NCI-H146 treated with DMSO at 0.1 percent for 48 hours (cell line): ENCODE results near the gene PRKG1.

ENCODE experiments used
- DNase-seq: peaks from one replicate; lab custom pipeline; 2025; ENCODE audit not compliant: unreplicated experiment; lab: John Stamatoyannopoulos, UW

The PRKG1 gene

DNA sequence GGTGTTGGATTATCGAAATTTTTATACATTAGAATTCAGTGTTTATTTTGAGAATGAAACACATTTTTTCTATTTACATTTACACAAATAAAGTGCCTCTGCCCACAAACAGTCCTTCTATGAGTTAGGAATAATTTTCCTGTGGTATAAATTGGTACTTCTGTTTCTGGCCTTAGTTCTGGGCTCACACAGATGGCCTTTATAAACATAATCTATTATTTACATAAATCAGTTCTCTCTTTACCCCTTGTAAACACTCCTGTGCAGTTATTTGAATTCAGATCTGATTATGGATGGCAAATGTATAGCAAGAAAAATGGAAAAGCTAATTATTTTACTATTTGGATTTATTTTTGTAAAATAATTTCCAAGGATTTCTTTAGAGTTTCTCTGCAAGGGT is 143.2 kb downstream of the PRKG1 start:
- no peak for DNase-seq

DNA sequence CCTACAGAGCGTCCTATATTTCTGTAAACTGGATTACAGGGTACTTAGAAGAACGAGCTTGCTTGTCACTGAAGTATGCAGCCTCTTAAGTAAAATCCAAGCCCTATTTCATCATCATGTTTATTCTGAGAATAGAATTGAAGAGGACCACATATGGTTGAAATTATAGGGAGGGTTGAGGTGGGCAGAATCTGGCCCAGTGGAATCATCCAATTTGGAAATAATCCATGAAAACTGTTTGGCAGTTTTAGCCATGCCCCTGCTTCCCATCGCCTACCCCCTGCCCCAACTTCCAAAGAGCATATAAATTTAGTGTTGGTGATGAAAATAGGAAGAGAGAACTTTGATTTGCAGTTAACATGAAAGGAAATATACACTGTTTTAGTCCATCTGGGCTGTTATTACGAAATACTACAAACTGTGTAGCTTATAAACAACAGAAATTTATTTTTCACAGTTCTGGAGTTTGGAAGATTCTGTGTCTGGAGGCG is 150.4 kb downstream of the PRKG1 start:
- no peak for DNase-seq

DNA sequence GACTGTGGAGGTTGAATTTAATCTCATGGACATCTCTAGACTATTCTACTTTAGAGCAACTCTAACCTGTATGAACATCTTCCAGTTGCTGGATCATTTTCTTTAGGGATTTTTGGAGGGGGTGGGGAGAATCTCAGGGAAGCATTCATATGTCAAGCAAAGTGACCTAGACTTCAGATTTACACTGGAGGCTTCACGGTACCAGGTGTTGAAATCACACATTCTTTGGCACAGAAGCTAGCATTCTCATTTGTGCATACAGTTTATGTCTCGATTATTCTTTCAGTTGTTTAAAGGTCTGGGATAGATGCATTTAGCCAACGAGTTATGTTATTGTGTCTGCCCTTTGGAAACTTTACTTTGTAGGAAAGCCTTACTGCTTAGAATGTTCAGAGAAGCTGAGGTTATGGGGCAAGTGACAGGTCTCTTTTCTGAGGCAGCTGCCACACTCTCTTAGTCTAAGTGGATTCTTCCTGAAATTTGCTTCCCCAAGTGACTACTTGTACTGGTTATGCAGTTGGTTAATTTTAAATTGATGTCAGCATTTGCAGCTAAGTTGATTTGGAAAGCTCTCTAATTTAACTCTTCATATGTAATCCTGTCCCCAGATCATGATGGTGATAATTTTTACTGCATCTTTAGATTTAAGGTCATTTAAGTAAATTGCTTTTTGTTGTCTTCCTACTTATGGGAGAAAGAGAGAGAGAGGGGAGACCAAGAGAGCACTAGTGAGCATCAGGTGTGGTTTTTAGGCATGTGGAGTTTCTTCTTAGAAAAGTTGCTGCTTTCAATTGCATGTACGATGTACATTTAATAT is 153.8 kb downstream of the PRKG1 start:
- no peak for DNase-seq

DNA sequence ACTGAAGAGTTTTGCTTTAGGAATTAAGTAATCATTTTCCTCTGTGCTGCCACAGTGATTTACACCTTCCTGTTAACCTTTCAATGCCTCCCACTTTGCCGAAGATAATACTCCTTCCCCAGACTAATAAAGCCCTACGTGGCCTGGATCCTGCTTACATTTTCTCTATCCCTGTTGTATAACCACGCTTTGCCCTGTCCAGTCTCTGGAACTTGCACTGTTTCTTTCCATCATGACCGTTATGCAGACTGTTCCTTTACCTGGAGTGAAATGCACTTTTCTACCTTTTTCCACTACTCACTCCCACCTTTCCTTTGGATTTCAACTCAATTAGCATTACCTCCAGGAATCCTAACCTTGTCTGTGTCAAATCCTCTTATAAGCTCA is 154.4 kb downstream of the PRKG1 start:
- DNase-seq: no peak

DNA sequence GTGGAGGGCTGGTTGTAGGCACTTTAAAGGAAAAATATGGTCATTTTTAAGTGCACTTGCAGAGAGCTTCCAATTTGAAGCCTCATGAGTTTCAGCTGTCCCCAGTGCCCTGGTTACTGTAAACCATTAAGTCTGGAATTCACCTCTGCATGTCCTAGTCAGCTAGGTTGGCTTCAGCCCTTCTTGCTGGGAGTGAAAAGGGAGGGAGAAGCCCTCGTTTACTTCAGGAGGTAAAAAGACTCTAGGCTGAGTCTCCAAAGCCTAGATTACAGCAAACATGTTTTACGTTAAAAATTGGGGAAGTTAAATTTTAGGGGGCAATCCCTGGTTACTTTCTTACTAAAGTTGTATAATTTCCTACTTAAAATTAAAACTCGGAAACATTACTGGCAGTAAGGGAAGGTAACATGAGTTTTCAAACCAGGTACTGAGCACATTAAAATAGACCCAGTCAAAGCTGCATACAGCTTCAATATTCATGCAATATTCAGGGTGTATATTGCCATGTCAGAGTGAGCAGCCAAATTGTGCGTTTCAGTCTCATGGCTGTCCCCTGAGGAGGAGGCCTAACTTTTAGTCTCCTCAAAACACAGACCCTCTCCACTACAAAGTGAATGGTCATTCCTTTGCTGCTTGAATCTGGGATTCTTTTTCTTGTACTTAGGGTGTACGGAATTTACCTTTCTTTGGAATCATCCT is 156.7 kb downstream of the PRKG1 start:
- DNase-seq: no peak

DNA sequence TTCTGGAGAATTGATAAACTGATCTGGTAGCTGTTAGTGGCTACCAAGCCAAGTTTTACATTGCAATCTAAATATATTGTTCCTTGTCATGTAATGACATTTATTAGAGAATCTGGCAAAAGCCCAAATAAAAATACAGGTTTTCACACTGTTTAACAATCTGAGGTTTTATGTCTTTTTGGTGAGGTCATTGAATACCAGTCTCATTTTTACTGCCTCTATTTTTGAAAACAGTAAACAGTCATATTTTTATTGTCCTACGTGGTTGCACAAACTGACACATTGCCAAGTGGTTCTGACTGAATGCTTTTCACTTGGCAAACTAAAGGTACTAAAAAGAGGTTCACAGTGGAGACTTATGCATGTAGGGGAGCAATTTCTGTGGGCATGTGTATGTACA is 157.5 kb downstream of the PRKG1 start:
- DNase-seq: no peak

DNA sequence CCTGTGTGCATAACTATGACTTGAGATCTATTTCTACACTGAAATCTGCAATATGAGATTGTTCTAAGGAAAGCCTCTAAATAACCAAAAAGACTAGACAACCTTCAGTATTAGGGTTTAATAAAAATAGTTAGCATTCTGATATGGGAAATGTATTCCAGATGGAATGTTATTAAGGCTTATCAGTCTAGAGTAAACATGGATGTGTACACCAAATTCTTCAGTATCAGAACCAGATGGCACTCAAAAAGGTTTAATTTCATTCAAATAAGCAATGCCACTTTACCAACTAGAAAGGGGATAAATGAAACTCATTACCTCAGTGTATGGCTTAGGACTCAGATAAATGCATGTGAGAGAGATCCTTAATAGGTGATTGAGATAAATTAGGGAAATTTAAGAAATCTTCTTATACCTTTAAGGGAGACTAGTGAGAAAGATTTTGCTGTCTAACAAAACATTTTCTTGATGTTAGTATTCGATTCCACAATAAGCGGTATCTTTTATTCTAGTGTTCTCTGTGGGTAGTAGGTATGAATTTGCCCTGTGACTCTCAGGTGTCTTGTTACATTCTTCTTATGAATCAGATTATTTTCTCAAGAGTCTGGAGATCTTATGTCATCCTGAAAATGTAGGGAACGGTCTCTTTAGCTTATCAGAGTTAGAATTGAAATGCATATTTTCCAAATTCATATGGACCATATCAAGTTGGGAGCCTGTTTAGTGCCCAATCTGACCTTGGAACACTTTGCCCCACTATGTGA is 159.2 kb downstream of the PRKG1 start:
- no peak for DNase-seq

DNA sequence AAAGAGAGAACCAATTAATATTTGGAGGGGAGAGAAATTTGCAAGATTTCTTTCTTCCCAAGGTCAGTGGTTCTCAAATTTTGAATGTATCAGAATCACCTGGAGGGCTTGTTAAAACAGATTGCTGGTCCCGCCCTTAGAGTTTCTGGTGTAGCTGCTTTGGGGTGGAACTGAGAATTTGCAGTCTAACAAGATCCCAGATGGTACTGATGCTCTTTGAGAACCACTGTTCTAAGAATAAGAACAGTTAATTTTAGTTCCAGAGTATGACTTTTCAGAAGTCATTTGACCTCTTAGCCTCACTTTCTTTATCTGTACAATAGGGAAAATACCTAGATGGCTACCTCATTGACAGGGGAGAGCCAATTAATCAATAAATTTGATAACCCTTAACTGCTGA is 161.6 kb downstream of the PRKG1 start:
- no peak for DNase-seq

DNA sequence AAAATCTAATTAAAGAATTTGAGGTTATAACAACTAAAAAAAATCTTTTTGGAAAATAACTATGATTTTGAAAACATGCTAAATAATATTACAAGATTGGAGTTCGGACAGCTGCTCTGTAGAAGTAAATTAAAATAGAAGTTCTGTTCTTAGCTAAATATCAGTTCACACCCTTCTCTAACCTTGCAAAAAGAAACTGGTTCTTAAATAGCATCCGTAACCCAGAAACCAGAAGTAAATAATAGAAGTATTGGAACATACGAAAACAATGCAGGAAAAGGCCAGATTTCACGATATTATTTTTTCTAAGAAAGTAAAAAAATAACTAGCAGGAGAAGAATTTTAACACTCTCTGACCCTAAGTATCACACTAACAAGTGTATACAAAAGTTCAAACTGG is 164.7 kb downstream of the PRKG1 start:
- DNase-seq: no peak

DNA sequence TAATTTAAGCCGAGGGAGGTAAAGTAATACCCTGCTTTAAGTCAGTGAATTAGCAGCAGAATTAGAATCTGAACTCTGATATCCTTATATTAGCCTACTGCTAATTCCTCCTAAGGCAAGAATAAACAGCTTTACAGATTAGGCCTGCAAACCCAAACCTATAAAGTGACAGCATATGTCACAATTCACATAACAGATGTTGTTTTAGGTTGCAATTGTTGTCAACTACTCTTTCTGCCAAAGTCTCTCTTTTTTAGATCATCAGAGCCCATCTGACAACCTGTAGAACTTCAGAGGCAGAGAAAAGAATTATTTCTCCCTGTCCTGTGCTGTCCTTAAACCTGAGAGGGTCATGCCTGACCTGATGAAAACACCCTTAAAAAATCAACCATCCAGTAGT is 167.2 kb downstream of the PRKG1 start:
- no peak for DNase-seq

DNA sequence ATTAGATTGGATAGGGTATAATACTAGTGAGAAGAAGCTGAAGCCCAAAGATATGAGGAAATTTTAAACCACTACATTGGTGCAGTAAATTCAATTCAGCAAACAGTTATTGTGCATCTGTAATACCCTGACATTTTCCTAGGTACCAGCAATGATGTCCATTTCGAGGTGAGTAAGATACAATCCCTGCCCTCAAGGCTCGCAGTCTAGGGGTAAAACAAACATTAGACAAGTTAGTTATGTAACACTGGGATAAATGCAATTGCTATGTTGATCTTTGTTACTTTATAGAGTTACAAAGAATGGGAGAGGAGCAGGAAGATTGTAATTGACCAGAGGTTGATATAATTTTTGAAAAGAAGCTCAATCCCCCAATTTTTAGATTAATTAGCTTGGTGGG is 168.1 kb downstream of the PRKG1 start:
- no peak for DNase-seq

DNA sequence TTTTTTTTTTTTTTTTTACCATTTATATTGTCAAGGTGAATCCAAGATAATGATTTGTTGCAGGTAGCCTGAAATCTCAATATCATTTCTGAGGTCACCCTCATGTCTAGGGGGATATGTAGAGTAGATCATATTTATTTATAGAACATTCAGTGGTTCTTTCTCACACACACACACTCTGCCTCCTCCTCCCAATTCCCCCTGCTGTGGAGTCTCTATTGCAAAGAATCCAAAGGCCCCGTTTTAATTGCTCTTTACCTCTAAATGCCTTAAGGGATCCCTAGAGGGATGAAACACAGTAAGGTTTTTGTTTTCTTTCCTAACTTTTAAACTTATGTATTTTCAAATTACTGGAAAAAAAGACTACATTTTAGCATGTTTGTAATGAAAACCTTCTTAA is 170.0 kb downstream of the PRKG1 start:
- no peak for DNase-seq

DNA sequence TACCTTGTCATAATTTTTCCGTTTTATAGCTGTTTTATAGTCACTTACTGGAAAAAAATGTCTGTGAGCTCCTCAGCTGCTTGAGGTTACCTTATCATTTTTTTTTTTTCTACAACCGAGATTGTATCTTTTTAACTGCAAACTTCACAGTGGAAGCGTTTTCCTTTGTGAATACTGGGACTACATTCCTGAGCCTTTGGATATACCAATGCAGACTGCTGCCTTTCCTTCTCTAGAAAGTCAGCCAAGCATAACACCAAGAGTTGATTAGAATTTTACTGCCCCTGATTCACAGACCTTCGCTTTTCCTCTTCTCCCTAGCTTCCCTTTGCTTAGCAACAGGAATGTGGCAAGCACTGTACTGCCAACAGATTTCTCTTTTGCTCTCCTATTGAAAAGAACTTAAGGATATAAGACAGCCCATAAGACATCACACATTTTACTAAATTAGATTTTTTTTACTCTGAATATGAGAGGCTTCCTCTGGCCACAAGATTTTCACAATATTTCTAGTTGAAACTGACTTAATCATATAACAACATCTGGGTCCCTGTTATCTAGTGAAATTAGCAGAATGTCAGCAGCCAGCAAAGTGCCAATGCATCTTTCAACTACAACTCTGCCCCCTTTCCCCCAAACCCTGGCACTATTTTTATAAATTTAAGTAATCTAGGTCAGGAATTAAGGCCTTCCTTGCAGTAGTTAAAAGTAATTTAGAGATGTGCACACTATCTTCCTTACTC is 170.6 kb downstream of the PRKG1 start:
- no peak for DNase-seq

DNA sequence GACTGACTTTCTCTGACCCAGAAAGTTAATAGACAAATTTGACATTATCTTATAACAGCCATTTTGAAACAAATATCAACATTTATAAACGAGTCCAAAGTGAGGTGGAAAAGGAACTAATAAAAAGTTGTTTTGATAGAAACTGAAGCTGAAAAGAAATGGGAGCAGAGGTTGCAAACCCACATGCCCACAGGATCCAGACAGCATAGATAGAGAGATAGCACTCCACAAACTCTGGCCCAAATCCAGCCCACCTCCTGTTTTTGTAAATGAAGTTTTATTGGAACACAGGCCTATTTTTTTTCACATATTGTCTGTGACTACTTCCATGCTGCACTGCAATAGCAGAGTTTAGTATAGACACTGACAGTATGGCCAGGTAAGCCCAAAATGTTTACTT is 171.9 kb downstream of the PRKG1 start:
- no peak for DNase-seq

DNA sequence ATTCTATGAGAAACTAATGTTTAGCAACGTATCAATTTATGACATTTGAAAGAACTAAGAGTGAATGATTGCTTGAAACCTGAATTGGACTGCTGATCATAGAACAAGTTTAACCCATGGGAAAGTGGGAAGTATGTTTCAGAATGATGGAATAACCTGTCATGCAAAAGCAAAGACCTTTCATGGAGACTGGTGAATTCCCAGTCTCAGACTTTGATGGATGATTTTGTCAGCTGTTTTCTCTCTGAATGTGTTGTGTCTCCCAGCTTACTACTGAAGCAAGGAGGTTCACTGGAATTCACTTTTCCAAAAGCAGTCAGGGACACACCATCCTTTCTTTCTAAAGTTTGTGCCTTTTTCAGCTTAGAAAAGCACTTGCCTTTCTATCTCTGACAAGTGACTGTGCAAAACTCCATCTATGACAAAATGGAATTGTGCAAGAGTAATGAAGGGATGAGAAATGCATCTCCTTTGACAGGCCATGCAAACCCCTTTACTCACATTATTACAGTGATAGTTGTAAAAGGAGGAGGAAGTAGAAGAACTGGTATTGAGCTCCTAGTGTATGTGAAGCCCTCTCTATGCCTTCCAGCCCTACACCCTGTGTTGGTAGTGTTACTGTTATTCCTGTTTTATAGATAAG is 176.1 kb downstream of the PRKG1 start:
- no peak for DNase-seq

DNA sequence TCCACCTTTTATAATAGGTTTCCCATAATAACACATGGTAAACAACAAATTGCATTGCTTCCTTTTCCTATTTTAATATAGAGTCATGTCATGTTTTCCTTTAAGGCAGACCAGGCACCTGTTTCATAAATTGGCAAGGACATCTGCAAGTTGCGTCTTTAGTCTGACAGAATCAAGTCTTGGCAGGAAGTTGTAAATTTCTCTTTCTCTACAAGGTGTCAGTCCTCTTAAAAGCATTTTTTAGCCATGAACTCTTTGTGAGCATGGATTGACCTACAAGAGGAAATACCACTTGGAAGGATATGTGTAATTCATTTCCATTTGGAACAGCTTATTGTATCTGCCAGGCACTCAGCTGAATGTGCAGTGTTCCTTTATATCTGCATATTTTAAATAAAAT is 176.8 kb downstream of the PRKG1 start:
- DNase-seq: no peak

DNA sequence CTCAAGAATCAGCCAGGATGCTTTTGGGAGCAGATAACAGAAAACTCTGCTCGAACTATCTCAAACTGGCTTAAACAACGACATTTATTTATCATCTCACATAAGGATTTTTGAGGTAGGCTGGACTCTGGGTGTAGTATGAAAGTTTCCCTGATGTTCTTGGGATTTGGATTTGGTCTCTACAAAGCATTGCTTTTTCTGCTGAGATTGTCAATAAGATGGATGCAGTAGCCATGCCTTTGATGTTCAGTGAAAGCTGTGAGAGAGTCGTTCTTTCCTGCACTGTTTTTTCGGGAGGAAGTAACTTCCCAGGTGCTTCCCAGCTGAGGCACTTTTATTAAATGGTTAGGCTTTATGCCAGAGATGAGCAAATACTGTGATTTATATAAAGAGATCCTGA is 181.1 kb downstream of the PRKG1 start:
- DNase-seq: no peak

DNA sequence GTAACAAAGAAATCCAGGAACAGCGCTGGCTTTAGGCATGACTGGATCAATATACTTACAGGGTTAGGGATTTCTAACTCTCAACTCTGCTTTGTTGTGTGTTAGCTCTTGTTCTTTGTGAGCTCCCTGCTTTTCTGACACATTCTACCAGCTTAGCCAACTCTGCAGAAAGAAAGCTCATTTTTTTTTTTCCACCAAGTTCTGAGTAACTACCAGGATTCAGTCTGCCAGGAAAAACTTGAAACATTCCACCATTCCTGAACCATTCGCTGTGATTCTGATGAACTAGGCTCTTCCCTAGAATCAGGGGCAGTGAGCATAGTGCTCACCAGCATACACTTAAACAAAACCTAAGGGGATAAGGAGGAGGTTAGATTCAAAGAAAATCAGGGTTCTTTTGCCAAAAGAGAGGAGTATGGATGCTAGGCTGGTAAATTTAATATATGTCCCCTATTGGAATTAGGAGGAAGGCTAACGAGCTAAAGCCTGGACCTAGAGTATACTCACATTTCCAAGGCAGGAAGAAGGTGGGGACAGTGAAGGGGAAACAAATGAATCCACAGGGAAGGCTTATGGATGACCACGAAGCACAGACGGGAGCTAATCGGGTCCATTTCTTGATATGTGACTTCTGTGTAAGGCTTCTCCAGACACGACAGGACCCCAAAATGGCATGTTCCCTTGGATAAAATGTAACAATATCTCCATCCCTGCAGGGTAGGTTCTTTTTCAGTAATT is 183.4 kb downstream of the PRKG1 start:
- DNase-seq: no peak

DNA sequence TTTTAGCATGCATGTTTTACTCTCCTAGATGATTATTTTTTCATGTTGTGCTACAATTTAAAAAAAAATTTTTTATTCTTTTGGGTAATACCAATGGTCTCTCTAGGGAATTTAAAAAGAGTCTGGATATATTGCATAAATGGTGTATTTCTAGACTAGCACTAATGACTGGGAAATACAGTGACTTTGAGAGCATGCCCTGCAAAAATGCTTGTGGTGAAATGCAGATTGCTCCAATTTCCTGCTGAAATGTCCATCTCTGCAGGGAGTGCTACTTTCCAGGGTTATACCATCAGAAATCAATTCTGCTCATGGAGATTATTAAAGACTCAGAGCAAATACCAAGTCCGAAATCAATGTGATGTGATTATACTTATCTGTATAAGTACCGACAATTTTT is 186.1 kb downstream of the PRKG1 start:
- no peak for DNase-seq

DNA sequence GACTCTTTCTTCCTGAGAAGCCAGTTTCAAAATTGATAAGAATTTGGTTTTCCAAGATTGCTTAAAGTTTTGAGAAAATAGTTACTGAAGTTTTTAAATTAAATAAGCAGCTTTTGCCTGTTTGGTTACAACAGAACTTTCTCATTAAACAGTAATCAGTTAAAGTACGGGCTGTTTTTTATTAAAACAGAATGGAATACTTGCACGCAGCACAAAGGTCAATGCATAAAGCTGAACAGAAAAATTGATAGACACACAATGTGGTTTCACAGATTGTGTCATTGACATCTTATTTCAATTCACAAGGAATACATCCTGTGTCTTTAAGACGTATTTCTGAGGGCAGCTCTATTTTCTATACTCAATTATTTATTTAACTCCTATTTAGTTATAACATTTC is 192.2 kb downstream of the PRKG1 start:
- no peak for DNase-seq
